ENCODE data around the gene INHBA.

The INHBA gene

GRCh38 chr7:41696323-41696916, 6.5 kb downstream of the INHBA start:
- Histone ChIP-seq H3K4me3 (ENCODE audit: low read depth, low read length) (peak overlapping the region; percentile 82), H3K36me3 (replicated peaks) (peaks cover 28% of the 10 kb centered on the region), H3K27ac (peak overlapping the region; percentile 92), H3K27me3 (replicated peaks) (no peaks in the 10 kb centered on the region)
- TF ChIP-seq CTCF (IDR thresholded peaks at IDR 0.05; ENCODE audit: low read depth, low read length, missing control alignments) = peak; percentile 83
- DNase-seq = peak; percentile 83
- in situ Hi-C loops (cut with HindIII; ENCODE audit: low pct_ligation_motif_present, low sequenced_read_pairs) = no loop called here

- peak; percentile 77 for DNase-seq
- Histone ChIP-seq H3K27me3 (replicated peaks) (no peaks in the 10 kb centered on the region), H3K36me3 (replicated peaks) (peaks cover 33% of the 10 kb centered on the region), H3K4me3 (ENCODE audit: low read depth, low read length) (peak overlapping the region; percentile 82), H3K27ac (peak overlapping the region; percentile 92)
- in situ Hi-C loops (cut with HindIII; ENCODE audit: low pct_ligation_motif_present, low sequenced_read_pairs) = no loop called here
- no peak for TF ChIP-seq CTCF (IDR thresholded peaks at IDR 0.05; ENCODE audit: low read depth, low read length, missing control alignments)
Measured at GRCh38 chr7:41695661-41696322, 7.1 kb downstream of the INHBA start.

DNA sequence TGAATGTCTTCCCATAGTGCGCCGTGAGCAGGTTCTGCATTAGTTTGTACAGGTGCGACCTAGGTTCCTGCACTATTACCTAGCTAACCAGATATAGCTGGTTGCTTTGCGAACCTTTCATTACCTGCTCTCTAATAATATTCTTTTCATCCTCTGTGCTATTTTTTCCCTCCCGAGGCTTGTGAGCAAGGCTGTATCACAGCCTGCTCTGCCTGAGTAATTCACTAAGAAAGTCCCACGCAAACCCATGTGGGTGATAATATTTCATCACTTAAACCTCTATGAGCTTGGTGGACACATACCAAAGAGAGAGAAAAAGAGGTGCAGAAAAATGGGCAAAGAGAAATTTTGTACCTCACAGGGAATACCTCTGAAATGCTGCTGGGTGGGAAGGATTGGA, 8.4 kb downstream of the INHBA start:
- in situ Hi-C loops (cut with HindIII; ENCODE audit: low pct_ligation_motif_present, low sequenced_read_pairs) = no loop called here
- H3K4me3 ChIP-seq (ENCODE audit: low read depth, low read length) = no peak overlapping the region
- peaks cover 44% of the 10 kb centered on the region for H3K36me3 ChIP-seq (replicated peaks)
- TF ChIP-seq CTCF (IDR thresholded peaks at IDR 0.05; ENCODE audit: low read depth, low read length, missing control alignments) = no peak
- no peaks in the 10 kb centered on the region for H3K27me3 ChIP-seq (replicated peaks)
- peak overlapping the region; percentile 92 for H3K27ac ChIP-seq
- DNase-seq = no peak

- Histone ChIP-seq H3K27me3 (replicated peaks) (no peaks in the 10 kb centered on the region), H3K4me3 (ENCODE audit: low read depth, low read length) (no peak overlapping the region), H3K27ac (no peak overlapping the region), H3K36me3 (replicated peaks) (peaks cover 50% of the 10 kb centered on the region)
- in situ Hi-C loops (cut with HindIII; ENCODE audit: low pct_ligation_motif_present, low sequenced_read_pairs) = no loop called here
- DNase-seq = no peak
- TF ChIP-seq CTCF (IDR thresholded peaks at IDR 0.05; ENCODE audit: low read depth, low read length, missing control alignments) = peak; percentile 64
Measured at GRCh38 chr7:41693150-41693997, 9.5 kb downstream of the INHBA start.

- DNase-seq = no peak
- TF ChIP-seq CTCF (IDR thresholded peaks at IDR 0.05; ENCODE audit: low read depth, low read length, missing control alignments) = no peak
- H3K27ac ChIP-seq = no peak overlapping the region
Measured at GRCh38 chr7:41692251-41692650, 10.6 kb downstream of the INHBA start.

More at GRCh38 chr7:41692251-41692650, 10.6 kb downstream of the INHBA start:
- in situ Hi-C loops (cut with HindIII; ENCODE audit: low pct_ligation_motif_present, low sequenced_read_pairs) = no loop called here
- H3K27me3 ChIP-seq (replicated peaks) = no peaks in the 10 kb centered on the region
- peaks cover 54% of the 10 kb centered on the region for H3K36me3 ChIP-seq (replicated peaks)
- H3K4me3 ChIP-seq (ENCODE audit: low read depth, low read length) = no peak overlapping the region

Data from brain microvascular endothelial cell (primary cell).